Measurements from ENCODE around the gene SFN.
"Not testable (repeated sequence)": the region's sequence is repeated elsewhere in the genome, so short reads cannot be mapped to it uniquely, and the experiment has no call there.

The SFN gene

GRCh38 chr1:26838474-26839338 lies 24.2 kb upstream of the SFN start:
- Histone ChIP-seq H3K27ac (peak overlapping the region in 9 of 21 experiments; percentile 4 to 77 (median 52)), H3K4me3 (no peak overlapping the region)

GRCh38 chr1:26839339-26839722 lies 23.6 kb upstream of the SFN start:
- H3K4me3 ChIP-seq = no peak overlapping the region
- peak overlapping the region in 7 of 21 experiments; percentile 4 to 77 (median 53) for H3K27ac ChIP-seq

GRCh38 chr1:26839779-26840178 lies 23.2 kb upstream of the SFN start:
- H3K4me3 ChIP-seq = no peak overlapping the region
- H3K27ac ChIP-seq = peak overlapping the region in 4 of 21 experiments; percentile 16 to 77 (median 60)

GRCh38 chr1:26844424-26845196 lies 18.3 kb upstream of the SFN start:
- no peak overlapping the region for H3K4me3 ChIP-seq
- no peak overlapping the region for H3K27ac ChIP-seq

GRCh38 chr1:26847826-26848225 lies 15.1 kb upstream of the SFN start:
- peak overlapping the region in 2 of 21 experiments; percentile 72 to 81 for H3K27ac ChIP-seq
- not testable (repeated sequence) for H3K4me3 ChIP-seq

- H3K4me3 ChIP-seq = no peak overlapping the region
- H3K27ac ChIP-seq = peak overlapping the region in 15 of 21 experiments; percentile 2 to 81 (median 52)
Measured at GRCh38 chr1:26848499-26848898, 14.4 kb upstream of the SFN start.

- Histone ChIP-seq H3K4me3 (no peak overlapping the region), H3K27ac (peak overlapping the region in 15 of 21 experiments; percentile 2 to 81 (median 52))
Measured at GRCh38 chr1:26848941-26849774, 13.8 kb upstream of the SFN start.

- H3K27ac ChIP-seq = peak overlapping the region in 10 of 21 experiments; percentile 1 to 81 (median 45)
Measured at GRCh38 chr1:26851106-26851684, 11.8 kb upstream of the SFN start.

GRCh38 chr1:26852701-26853100 lies 10.2 kb upstream of the SFN start:
- Histone ChIP-seq H3K27ac (peak overlapping the region in 8 of 21 experiments; percentile 15 to 98 (median 68)), H3K4me3 (no peak overlapping the region)

More at GRCh38 chr1:26851106-26851684, 11.8 kb upstream of the SFN start:
- no peak overlapping the region for H3K4me3 ChIP-seq

- H3K4me3 ChIP-seq = no peak overlapping the region
- H3K27ac ChIP-seq = peak overlapping the region in 18 of 21 experiments; percentile 17 to 98 (median 87)
Measured at GRCh38 chr1:26853156-26853555, 9.8 kb upstream of the SFN start.

- Histone ChIP-seq H3K4me3 (no peak overlapping the region), H3K27ac (peak overlapping the region in 19 of 21 experiments; percentile 17 to 98 (median 87))
Measured at GRCh38 chr1:26853600-26853999, 9.3 kb upstream of the SFN start.

GRCh38 chr1:26854906-26855305 lies 8.0 kb upstream of the SFN start:
- Histone ChIP-seq H3K27ac (peak overlapping the region in 19 of 21 experiments; percentile 32 to 98 (median 87)), H3K4me3 (no peak overlapping the region)

- peak overlapping the region in 20 of 21 experiments; percentile 3 to 98 (median 87) for H3K27ac ChIP-seq
Measured at GRCh38 chr1:26855636-26856035, 7.3 kb upstream of the SFN start.

GRCh38 chr1:26856181-26856580 lies 6.8 kb upstream of the SFN start:
- no peak overlapping the region for H3K4me3 ChIP-seq
- H3K27ac ChIP-seq = peak overlapping the region in 20 of 21 experiments; percentile 19 to 98 (median 87)

More at GRCh38 chr1:26855636-26856035, 7.3 kb upstream of the SFN start:
- no peak overlapping the region for H3K4me3 ChIP-seq

- Histone ChIP-seq H3K4me3 (peak overlapping the region in 1 of 7 experiments; percentile 14), H3K27ac (peak overlapping the region; percentile 19 to 98 (median 87))
Measured at GRCh38 chr1:26856604-26857469, 6.1 kb upstream of the SFN start.

GRCh38 chr1:26857473-26858060 lies 5.4 kb upstream of the SFN start:
- Histone ChIP-seq H3K4me3 (no peak overlapping the region), H3K27ac (peak overlapping the region in 20 of 21 experiments; percentile 43 to 98 (median 87))

GRCh38 chr1:26858160-26858559 lies 4.8 kb upstream of the SFN start:
- Histone ChIP-seq H3K27ac (peak overlapping the region in 20 of 21 experiments; percentile 54 to 98 (median 87)), H3K4me3 (no peak overlapping the region)
